IMR-90 (cell line): ENCODE measurements around the gene LHFPL3. TPM values are rescaled to one million over a fixed set of nuclear protein-coding genes. Genes with fewer than 3 reads are reported as not detected.

Source experiments
- ATAC-seq: fragments of 200-7000 bp; cut with Tn5 transposase; 2 replicates; pipeline ENCODE4 v1.9.1; 2020; ENCODE audit warnings: low read depth, mild to moderate bottlenecking, moderate library complexity
- BruUV-seq: library from RNA; stranded (reverse); fragments of 400-500 nt; replicated peaks from 2 replicates; lab custom pipeline; 2021; lab: Mats Ljungman, UMichigan
- CTCF ChIA-PET: fragments of 300-600 bp; formaldehyde crosslinking; extraction: SDS; loops from one replicate; lab custom pipeline; 2021; ENCODE audit warnings: antibody characterized with exemption; lab: Yijun Ruan, JAX
- POLR2A ChIA-PET: fragments of 300-600 bp; sonication (Branson Sonifier 250); formaldehyde crosslinking; loops from one replicate; lab custom pipeline; 2022; ENCODE audit warnings: antibody characterized with exemption; ENCODE audit not compliant: unreplicated experiment; lab: Charles Lee
- DNase-seq: peaks from one replicate; pipeline ENCODE4 v3.0.0; 2013
- H2AFZ ChIP-seq: replicated peaks from 2 replicates; pipeline ENCODE3; 2013; ENCODE audit warnings: low read length, mild to moderate bottlenecking; ENCODE audit not compliant: poor library complexity
- H2AK5ac ChIP-seq: 2 replicates; pipeline ENCODE4 v1.6.1; 2013; ENCODE audit warnings: low read depth, low read length, inconsistent platforms
- H2AK9ac ChIP-seq: replicated peaks from 2 replicates; pipeline ENCODE3; 2013; ENCODE audit warnings: mild to moderate bottlenecking, low read depth, low read length, moderate library complexity; ENCODE audit not compliant: poor library complexity
- H2BK120ac ChIP-seq: 2 replicates; pipeline ENCODE4 v1.6.1; 2013; ENCODE audit warnings: low read depth, low read length, inconsistent platforms
- H2BK15ac ChIP-seq: 3 replicates; pipeline ENCODE4 v1.6.1; 2013; ENCODE audit warnings: low read depth, low read length, inconsistent platforms
- H2BK20ac ChIP-seq: 2 replicates; pipeline ENCODE4 v1.6.1; 2013; ENCODE audit warnings: low read depth, mild to moderate bottlenecking, inconsistent platforms, low read length, moderate library complexity
- H2BK5ac ChIP-seq: 2 replicates; pipeline ENCODE4 v1.6.1; 2013; ENCODE audit warnings: mild to moderate bottlenecking, low read depth, low read length, inconsistent platforms; ENCODE audit not compliant: poor library complexity, severe bottlenecking
- H3K14ac ChIP-seq: replicated peaks from 2 replicates; pipeline ENCODE4 v1.6.1; 2013; ENCODE audit warnings: low read depth, low read length, inconsistent platforms
- H3K18ac ChIP-seq: 2 replicates; pipeline ENCODE4 v1.6.1; 2013; ENCODE audit warnings: low read depth, low read length, control low read depth
- H3K23ac ChIP-seq: 2 replicates; pipeline ENCODE4 v1.6.1; 2013; ENCODE audit warnings: low read depth, low read length, inconsistent platforms
- H3K27ac ChIP-seq: 2 replicates; pipeline ENCODE4 v1.5.1; 2013; ENCODE audit warnings: mild to moderate bottlenecking, control low read depth, low read length; ENCODE audit not compliant: insufficient read depth
- H3K27me3 ChIP-seq: 2 replicates; pipeline ENCODE4 v1.6.1; 2013; ENCODE audit warnings: low read length; ENCODE audit not compliant: control insufficient read depth, insufficient read depth
- H3K36me3 ChIP-seq: 2 replicates; pipeline ENCODE4 v1.6.1; 2013; ENCODE audit warnings: low read length, mixed read lengths; ENCODE audit not compliant: control insufficient read depth, insufficient read depth
- H3K4ac ChIP-seq: 2 replicates; pipeline ENCODE4 v1.6.1; 2013; ENCODE audit warnings: low read depth, low read length, inconsistent platforms
- H3K4me1 ChIP-seq: 2 replicates; pipeline ENCODE4 v1.6.1; 2013; ENCODE audit warnings: low read length, mixed read lengths; ENCODE audit not compliant: control insufficient read depth, insufficient read depth
- H3K4me2 ChIP-seq: 2 replicates; pipeline ENCODE4 v1.6.1; 2013; ENCODE audit warnings: low read depth, mild to moderate bottlenecking, control low read depth, low read length, moderate library complexity
- H3K4me3 ChIP-seq: 2 replicates; pipeline ENCODE4 v1.5.1; 2013; ENCODE audit warnings: low read depth, mild to moderate bottlenecking, control low read depth, low read length, moderate library complexity; ENCODE audit not compliant: insufficient read depth
- H3K56ac ChIP-seq: 2 replicates; pipeline ENCODE4 v1.6.1; 2013; ENCODE audit warnings: low read length, inconsistent platforms; ENCODE audit not compliant: insufficient read depth; ENCODE audit errors: extremely low read depth
- H3K79me1 ChIP-seq, 2 experiments: 2 replicates each; pipeline ENCODE4 v1.6.1; 2013; ENCODE audit warnings: low read length in 2 of 2, inconsistent platforms in 1 of 2, low read depth in 1 of 2
- H3K9ac ChIP-seq: 2 replicates; pipeline ENCODE4 v1.6.1; 2013; ENCODE audit warnings: low read depth, low read length, control low read depth
- H3K9me1 ChIP-seq: 2 replicates; pipeline ENCODE4 v1.6.1; 2013; ENCODE audit warnings: low read length, inconsistent platforms; ENCODE audit not compliant: insufficient read depth
- H3K9me3 ChIP-seq: 2 replicates; pipeline ENCODE4 v1.6.1; 2013; ENCODE audit warnings: low read length; ENCODE audit not compliant: control insufficient read depth, insufficient read depth
- H4K20me1 ChIP-seq: 2 replicates; pipeline ENCODE4 v1.6.1; 2013; ENCODE audit warnings: low read length, inconsistent platforms; ENCODE audit not compliant: insufficient read depth
- H4K5ac ChIP-seq: 2 replicates; pipeline ENCODE4 v1.6.1; 2013; ENCODE audit warnings: mild to moderate bottlenecking, low read depth, low read length, control low read depth
- H4K8ac ChIP-seq, 2 experiments: 2 replicates each; pipeline ENCODE4 v1.6.1; 2013; ENCODE audit warnings: low read depth in 2 of 2, low read length in 2 of 2, control low read depth in 1 of 2, inconsistent platforms in 1 of 2
- H4K91ac ChIP-seq: 2 replicates; pipeline ENCODE4 v1.6.1; 2013; ENCODE audit warnings: low read depth, low read length, inconsistent platforms; ENCODE audit not compliant: insufficient read depth
- MAFK ChIP-seq: IDR thresholded peaks from 2 replicates; pipeline ENCODE4 v1.6.1; 2012; ENCODE audit warnings: low read depth, low read length, improper control_type of control experiment
- MAZ ChIP-seq: IDR thresholded peaks from 2 replicates; pipeline ENCODE4 v1.6.1; 2012; ENCODE audit warnings: low read depth, mild to moderate bottlenecking, low read length, improper control_type of control experiment, moderate library complexity, borderline replicate concordance
- MXI1 ChIP-seq: IDR thresholded peaks from 2 replicates; pipeline ENCODE4 v1.6.1; 2012; ENCODE audit warnings: low read depth, mild to moderate bottlenecking, low read length, moderate library complexity, borderline replicate concordance
- NFE2L2 ChIP-seq: fragments of 150-350 bp; IDR thresholded peaks from 2 replicates; pipeline ENCODE4 v1.6.1; 2016; ENCODE audit warnings: low read depth, mild to moderate bottlenecking, low read length
- RAD21 ChIP-seq: IDR thresholded peaks from 2 replicates; pipeline ENCODE4 v1.6.1; 2012; ENCODE audit warnings: low read length, improper control_type of control experiment
- RFX5 ChIP-seq: IDR thresholded peaks from 2 replicates; pipeline ENCODE4 v1.8.0; 2012; ENCODE audit warnings: low read depth, mild to moderate bottlenecking, low read length, moderate library complexity
- SMC3 ChIP-seq: fragments of 150-350 bp; IDR thresholded peaks from 2 replicates; pipeline ENCODE4 v1.6.1; 2016; ENCODE audit warnings: low read depth, mild to moderate bottlenecking, antibody characterized with exemption, low read length, moderate library complexity
- WGBS, 2 experiments: methylation state at CpG; one replicate each; pipeline versions ENCODE4 v1.1.5 to v1.1.7; 2013; ENCODE audit warnings: missing lambda C conversion rate in 2 of 2; ENCODE audit not compliant: insufficient read length in 1 of 2; ENCODE audit errors: extremely low coverage in 2 of 2; 5-methylcytosine and 5-hydroxymethylcytosine counted together
- dilution Hi-C: fragments of 300-500 bp; cut with HindIII; formaldehyde crosslinking; loops from one replicate; pipeline ENCODE4 v1.14.3; 2018; ENCODE audit warnings: low sequenced_read_pairs; ENCODE audit not compliant: unreplicated experiment
- in situ Hi-C: fragments of 300-500 bp; cut with MboI; formaldehyde crosslinking; loops from 3 replicates; pipeline ENCODE4 v1.14.3; 2019; ENCODE audit warnings: low sequenced_read_pairs, inconsistent platforms, mixed read lengths
- intact Hi-C: fragments of 100-400 bp; cut with micrococcal nuclease; formaldehyde crosslinking; loops from 2 replicates; pipeline ENCODE4 v1.10.0; 2022
- polyA plus RNA-seq, 3 experiments: library from polyadenylated mRNA; depleted of rRNA; stranded (reverse); fragments of >200 nt; gene quantifications; 2 replicates each; pipeline ENCODE4 v1.2.3, GENCODE V29; 2012; ENCODE audit warnings: low replicate concordance in 1 of 3
- total RNA-seq: library from RNA; depleted of rRNA; stranded (reverse); fragments of >200 nt; gene quantifications from 2 replicates; pipeline ENCODE4 v1.2.3, GENCODE V29; 2012

Gene LHFPL3
- total and polyA plus RNA-seq, 2 of the 4 experiments (the other 2 are of a cell fraction): not detected

DNA sequence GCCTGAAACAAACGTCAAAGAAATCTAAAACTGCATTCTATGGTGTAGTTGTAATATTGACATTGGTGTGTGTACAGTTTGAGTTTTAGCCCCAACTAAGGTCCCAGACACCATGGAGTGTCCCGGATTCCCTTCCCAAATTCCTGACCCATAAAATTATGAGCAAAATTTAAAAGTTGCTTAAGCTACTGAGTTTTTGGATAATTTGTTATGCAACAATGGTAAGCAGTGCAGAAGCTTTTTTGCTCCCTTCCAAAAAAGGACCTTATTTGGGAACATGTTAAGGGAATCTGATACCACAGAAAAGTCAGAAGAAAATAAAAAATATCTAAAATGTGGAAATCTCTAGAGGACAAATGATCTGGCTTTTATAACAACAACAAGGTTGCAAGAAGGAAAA is 622.4 kb downstream of the LHFPL3 start:
- no peaks in the 10 kb centered on the region for H3K27me3 ChIP-seq
- TF ChIP-seq SMC3 (no peak), MXI1 (no peak), MAZ (no peak), MAFK (no peak), RAD21 (no peak), NFE2L2 (no peak), RFX5 (no peak)
- WGBS, 2 experiments: no CpG with 5 or more reads among the region's 2 CpGs
- H3K4me1 ChIP-seq: peaks cover 3% of the 10 kb centered on the region; the same call in 1 of the 2 replicates
- no peaks in the 10 kb centered on the region for H3K79me1 ChIP-seq
- H3K9ac ChIP-seq: no peak overlapping the region
- POLR2A ChIA-PET: no interaction called here
- no peak overlapping the region for H2BK15ac ChIP-seq
- BruUV-seq: no TSS peak
- DNase-seq (no peak), ATAC-seq (no peak)
- no peak overlapping the region; the same call in 1 of the 2 replicates for H2BK20ac ChIP-seq
- intact Hi-C loops: no loop called here
- in situ Hi-C loops: no loop called here
- CTCF ChIA-PET: no interaction called here
- H3K4me2 ChIP-seq: no peak overlapping the region; the same call in 1 of the 2 replicates
- H4K8ac ChIP-seq: no peak overlapping the region
- H4K5ac ChIP-seq: no peak overlapping the region; the same call in 1 of the 2 replicates
- H3K23ac ChIP-seq: no peak overlapping the region; the same call in 1 of the 2 replicates
- no peak overlapping the region for H2AFZ ChIP-seq
- H3K14ac ChIP-seq: no peak overlapping the region
- H4K20me1 ChIP-seq: no peaks in the 10 kb centered on the region
- peaks cover 3% of the 10 kb centered on the region; the same call in 1 of the 2 replicates for H3K9me1 ChIP-seq
- H3K18ac ChIP-seq: no peak overlapping the region; the same call in 1 of the 2 replicates
- no peak overlapping the region for H3K4me3 ChIP-seq
- H3K27ac ChIP-seq: peak overlapping the region; percentile 54; the same call in 1 of the 2 replicates
- dilution Hi-C loops: no loop called here
- no peak overlapping the region for H4K91ac ChIP-seq
- no peak overlapping the region for H3K4ac ChIP-seq
- H3K56ac ChIP-seq: no peak overlapping the region
- no peak overlapping the region for H2BK120ac ChIP-seq
- no peak overlapping the region for H2BK5ac ChIP-seq
- no peak overlapping the region for H2AK9ac ChIP-seq
- H3K9me3 ChIP-seq: no peaks in the 10 kb centered on the region
- no peak overlapping the region for H2AK5ac ChIP-seq
- H3K36me3 ChIP-seq: no peaks in the 10 kb centered on the region
